GM12891 (cell line): ENCODE measurements around the gene HSPB9.
"Not testable (repeated sequence)": the region's sequence is repeated elsewhere in the genome, so short reads cannot be mapped to it uniquely, and the experiment has no call there.

Source experiments
- POLR2A ChIP-seq: IDR thresholded peaks from 2 replicates; pipeline ENCODE4 v1.6.1; 2011; ENCODE audit warnings: low read depth, low read length, control low read depth
- POLR2AphosphoS5 ChIP-seq: IDR thresholded peaks from 2 replicates; pipeline ENCODE4 v1.6.1; 2011; ENCODE audit warnings: low read depth, low read length, control low read depth
- SPI1 ChIP-seq: IDR thresholded peaks from 2 replicates; pipeline ENCODE4 v1.6.1; 2011; ENCODE audit warnings: low read depth, low read length, control low read depth

DNA sequence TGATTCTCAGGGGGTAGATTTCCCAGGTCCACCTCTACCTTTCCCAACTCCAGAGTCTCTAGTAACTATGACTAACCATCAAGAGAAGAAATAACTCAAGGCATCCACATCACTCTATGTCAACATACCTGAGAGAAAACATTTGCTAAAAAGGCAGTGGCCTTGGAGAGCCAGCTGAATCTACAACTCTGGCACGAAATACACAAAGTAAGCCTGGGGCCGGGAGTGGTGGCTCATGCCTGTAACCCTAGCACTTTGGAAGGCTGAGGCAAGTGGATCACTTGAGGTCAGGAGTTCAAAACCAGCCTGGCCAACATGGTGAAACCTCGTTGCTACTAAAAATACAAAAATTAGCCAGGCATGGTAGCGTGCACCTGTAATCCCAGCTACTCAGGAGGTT, 20.5 kb downstream of the HSPB9 start:
- not testable (repeated sequence) for TF ChIP-seq POLR2A, SPI1, POLR2AphosphoS5
